Measurements from ENCODE around the gene TRAK2.

DNA sequence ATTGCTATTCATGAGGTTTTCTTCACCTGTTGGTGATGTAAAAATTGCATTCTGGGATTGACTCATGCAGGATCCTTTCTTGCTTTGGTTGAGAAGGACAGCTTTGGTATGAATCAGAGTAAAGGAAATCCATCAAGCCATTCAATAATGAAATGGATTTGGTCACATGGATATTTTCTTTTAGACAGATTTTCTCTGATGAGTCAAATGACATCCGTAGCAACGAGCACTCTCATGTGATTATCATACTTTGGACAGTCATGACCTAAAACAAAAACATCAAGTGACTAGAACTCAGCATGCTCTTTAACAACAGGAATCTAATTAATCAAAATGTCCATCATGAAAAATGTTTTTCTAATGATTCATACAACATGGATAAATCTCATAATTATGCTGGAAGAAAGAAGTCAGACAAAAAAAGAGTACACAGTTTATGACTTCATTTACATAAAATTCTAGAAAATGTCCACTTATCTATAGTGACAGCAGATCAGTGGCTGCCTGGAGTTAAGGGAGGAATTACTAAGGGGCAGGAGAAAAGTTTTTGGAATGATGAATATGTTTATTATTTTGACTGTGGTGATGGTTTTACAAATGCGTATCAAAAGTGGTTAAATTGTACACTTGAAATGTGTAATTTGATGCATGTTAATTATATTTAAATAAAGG, 30.7 kb downstream of the TRAK2 start:
- TF ChIP-seq, protein P1, sequence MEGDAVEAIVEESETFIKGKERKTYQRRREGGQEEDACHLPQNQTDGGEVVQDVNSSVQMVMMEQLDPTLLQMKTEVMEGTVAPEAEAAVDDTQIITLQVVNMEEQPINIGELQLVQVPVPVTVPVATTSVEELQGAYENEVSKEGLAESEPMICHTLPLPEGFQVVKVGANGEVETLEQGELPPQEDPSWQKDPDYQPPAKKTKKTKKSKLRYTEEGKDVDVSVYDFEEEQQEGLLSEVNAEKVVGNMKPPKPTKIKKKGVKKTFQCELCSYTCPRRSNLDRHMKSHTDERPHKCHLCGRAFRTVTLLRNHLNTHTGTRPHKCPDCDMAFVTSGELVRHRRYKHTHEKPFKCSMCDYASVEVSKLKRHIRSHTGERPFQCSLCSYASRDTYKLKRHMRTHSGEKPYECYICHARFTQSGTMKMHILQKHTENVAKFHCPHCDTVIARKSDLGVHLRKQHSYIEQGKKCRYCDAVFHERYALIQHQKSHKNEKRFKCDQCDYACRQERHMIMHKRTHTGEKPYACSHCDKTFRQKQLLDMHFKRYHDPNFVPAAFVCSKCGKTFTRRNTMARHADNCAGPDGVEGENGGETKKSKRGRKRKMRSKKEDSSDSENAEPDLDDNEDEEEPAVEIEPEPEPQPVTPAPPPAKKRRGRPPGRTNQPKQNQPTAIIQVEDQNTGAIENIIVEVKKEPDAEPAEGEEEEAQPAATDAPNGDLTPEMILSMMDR (conservative IDR thresholded peaks at IDR 0.05; ENCODE audit: low read depth, low read length): no peak
- TF ChIP-seq EZH2 (IDR thresholded peaks at IDR 0.05; ENCODE audit: borderline replicate concordance, low read depth, low read length, poor library complexity, severe bottlenecking): no peak
